ENCODE data around the gene B3GALT2. TPM values are rescaled to one million over a fixed set of nuclear protein-coding genes. Genes with fewer than 3 reads are reported as not detected.

Gene B3GALT2
- total RNA-seq, 1 donor from 2014 or later = 64.6 TPM

DNA sequence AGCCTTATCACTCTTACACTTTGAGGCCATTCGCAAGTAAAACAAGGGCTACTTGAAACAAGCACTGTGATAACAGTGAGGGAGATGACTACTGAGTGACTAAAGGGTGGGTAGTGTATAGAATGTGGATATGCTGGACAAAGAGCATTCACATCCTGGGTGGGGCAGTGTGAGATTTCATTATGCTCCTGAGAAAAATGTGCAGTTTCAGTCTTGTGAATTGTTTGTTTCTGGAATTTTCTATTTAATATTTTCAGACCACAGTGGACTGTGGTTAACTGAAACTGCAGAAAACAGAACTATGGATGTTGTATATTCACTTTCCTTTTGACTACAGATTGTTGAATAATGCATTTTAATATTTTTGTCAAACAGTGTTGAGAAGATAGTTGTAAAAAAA lies 25.1 kb upstream of the B3GALT2 start:
- peaks cover 10% of the 10 kb centered on the region for H3K9me3 Mint-ChIP-seq (ENCODE audit: unreplicated experiment)
- no peak overlapping the region for H3K27ac Mint-ChIP-seq (ENCODE audit: unreplicated experiment)
- no peak overlapping the region for H3K4me3 Mint-ChIP-seq (ENCODE audit: unreplicated experiment)
- H3K27me3 Mint-ChIP-seq (ENCODE audit: unreplicated experiment) = no peaks in the 10 kb centered on the region
- H3K4me1 Mint-ChIP-seq (ENCODE audit: low read depth, unreplicated experiment) = peaks cover 4% of the 10 kb centered on the region
- peaks cover 29% of the 10 kb centered on the region for H3K36me3 Mint-ChIP-seq (ENCODE audit: unreplicated experiment)
- TF ChIP-seq CTCF (IDR thresholded peaks at IDR 0.05; ENCODE audit: partially characterized antibody, unreplicated experiment) = no peak
- no peak for DNase-seq

DNA sequence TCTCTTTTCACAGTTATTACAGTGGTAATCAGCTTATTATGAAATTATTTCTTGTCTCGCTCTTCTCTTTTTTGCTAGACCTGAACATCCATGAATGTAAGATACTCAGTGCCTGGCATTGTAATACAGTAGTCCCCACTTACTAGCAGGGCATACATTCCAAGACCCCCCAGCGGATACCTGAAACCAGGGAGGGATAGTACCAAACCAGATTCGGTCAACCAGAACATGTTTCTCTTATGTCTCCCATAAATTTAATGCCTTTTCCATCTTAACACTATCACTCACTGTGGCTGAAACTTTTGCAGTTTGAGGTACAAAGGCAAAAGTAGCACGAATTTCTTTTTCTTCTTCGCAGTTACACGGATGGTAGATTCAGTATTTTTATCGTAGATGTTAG lies 24.6 kb upstream of the B3GALT2 start:
- Mint-ChIP-seq H3K27me3 (ENCODE audit: unreplicated experiment) (no peaks in the 10 kb centered on the region), H3K4me1 (ENCODE audit: low read depth, unreplicated experiment) (no peaks in the 10 kb centered on the region), H3K27ac (ENCODE audit: unreplicated experiment) (no peak overlapping the region), H3K9me3 (ENCODE audit: unreplicated experiment) (peaks cover 4% of the 10 kb centered on the region), H3K4me3 (ENCODE audit: unreplicated experiment) (no peak overlapping the region), H3K36me3 (ENCODE audit: unreplicated experiment) (peaks cover 30% of the 10 kb centered on the region)
- TF ChIP-seq CTCF (IDR thresholded peaks at IDR 0.05; ENCODE audit: partially characterized antibody, unreplicated experiment) = no peak
- DNase-seq = no peak

- no peak for TF ChIP-seq CTCF (IDR thresholded peaks at IDR 0.05; ENCODE audit: partially characterized antibody, unreplicated experiment)
- DNase-seq = no peak
- Mint-ChIP-seq H3K27me3 (ENCODE audit: unreplicated experiment) (peaks cover 2% of the 10 kb centered on the region), H3K36me3 (ENCODE audit: unreplicated experiment) (no peaks in the 10 kb centered on the region), H3K4me1 (ENCODE audit: low read depth, unreplicated experiment) (no peaks in the 10 kb centered on the region), H3K4me3 (ENCODE audit: unreplicated experiment) (no peak overlapping the region), H3K9me3 (ENCODE audit: unreplicated experiment) (peaks cover 3% of the 10 kb centered on the region), H3K27ac (ENCODE audit: unreplicated experiment) (no peak overlapping the region)
Observed at GRCh38 chr1:193201021-193201420, 14.6 kb upstream of the B3GALT2 start.

DNA sequence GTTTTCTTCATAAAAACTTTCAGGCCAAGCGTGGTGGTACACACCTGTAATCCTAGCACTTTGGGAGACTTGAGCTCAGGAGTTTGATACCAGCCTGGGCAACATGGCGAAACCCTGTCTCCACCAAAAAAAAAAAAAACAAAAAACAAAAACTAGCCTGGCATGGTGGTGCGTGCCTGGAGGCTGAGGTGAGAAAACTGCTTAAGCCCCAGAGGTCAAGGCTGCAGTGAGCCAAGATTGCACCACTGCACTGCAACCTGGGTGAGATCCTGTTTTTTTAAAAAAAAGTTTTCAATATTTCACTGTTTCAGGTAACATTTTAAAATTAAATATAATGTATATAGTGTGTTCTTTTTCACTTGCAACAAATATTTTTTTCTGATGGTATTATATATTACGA lies 13.5 kb upstream of the B3GALT2 start:
- Mint-ChIP-seq H3K4me1 (ENCODE audit: low read depth, unreplicated experiment) (no peaks in the 10 kb centered on the region), H3K27me3 (ENCODE audit: unreplicated experiment) (peaks cover 2% of the 10 kb centered on the region), H3K4me3 (ENCODE audit: unreplicated experiment) (no peak overlapping the region), H3K27ac (ENCODE audit: unreplicated experiment) (no peak overlapping the region), H3K36me3 (ENCODE audit: unreplicated experiment) (no peaks in the 10 kb centered on the region), H3K9me3 (ENCODE audit: unreplicated experiment) (no peaks in the 10 kb centered on the region)
- no peak for TF ChIP-seq CTCF (IDR thresholded peaks at IDR 0.05; ENCODE audit: partially characterized antibody, unreplicated experiment)
- DNase-seq = no peak

DNA sequence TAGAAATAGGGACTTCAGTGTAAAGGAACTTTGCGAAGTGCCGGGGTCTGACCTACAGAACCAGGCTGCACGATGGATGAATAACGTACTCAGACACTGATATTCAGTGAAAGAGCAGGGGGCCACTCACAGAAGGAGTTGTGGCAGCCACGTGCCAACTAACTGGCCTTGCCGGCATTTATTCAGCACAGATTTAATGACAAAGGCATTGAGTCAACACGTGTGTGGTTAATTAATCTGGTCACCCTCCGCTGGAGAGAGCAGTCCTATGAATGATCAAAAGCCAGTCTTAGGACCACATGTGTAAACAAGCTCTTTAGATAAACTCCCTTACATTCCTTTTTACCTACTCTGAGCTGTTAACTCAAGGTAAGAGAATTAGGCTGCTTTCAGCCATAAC lies 6.2 kb upstream of the B3GALT2 start:
- no peak for DNase-seq
- peaks cover 18% of the 10 kb centered on the region for H3K4me1 Mint-ChIP-seq (ENCODE audit: low read depth, unreplicated experiment)
- no peak for TF ChIP-seq CTCF (IDR thresholded peaks at IDR 0.05; ENCODE audit: partially characterized antibody, unreplicated experiment)
- no peaks in the 10 kb centered on the region for H3K9me3 Mint-ChIP-seq (ENCODE audit: unreplicated experiment)
- peaks cover 1% of the 10 kb centered on the region for H3K27me3 Mint-ChIP-seq (ENCODE audit: unreplicated experiment)
- H3K27ac Mint-ChIP-seq (ENCODE audit: unreplicated experiment) = no peak overlapping the region
- H3K36me3 Mint-ChIP-seq (ENCODE audit: unreplicated experiment) = peaks cover 10% of the 10 kb centered on the region
- H3K4me3 Mint-ChIP-seq (ENCODE audit: unreplicated experiment) = no peak overlapping the region

Data from glutamatergic neuron (in vitro differentiated cells).